ENCODE results near the gene CCDC9.
A peak's percentile ranks its signal among the peaks of the same experiment; 100 is the strongest.

CCDC9 gene

GRCh38 chr19:47255879-47256692 lies at the start of gene CCDC9:
CCDC9 (plus strand) TSS chr19:47256525; CDS start chr19:47258401, 1,876 bp downstream.
- DNase-seq = peak; percentile 97

- DNase-seq = no peak
Observed at GRCh38 chr19:47209319-47210179, 46.8 kb upstream of the CCDC9 start.

- no peak for DNase-seq
Observed at GRCh38 chr19:47210180-47210490, 46.2 kb upstream of the CCDC9 start.

GRCh38 chr19:47210689-47211316 lies 45.5 kb upstream of the CCDC9 start:
- peak; percentile 45 for DNase-seq

- no peak for DNase-seq
Observed at GRCh38 chr19:47215581-47215980, 40.7 kb upstream of the CCDC9 start.

- DNase-seq = no peak
Observed at GRCh38 chr19:47221080-47221841, 35.1 kb upstream of the CCDC9 start.

GRCh38 chr19:47221890-47222289 lies 34.4 kb upstream of the CCDC9 start:
- DNase-seq = no peak

GRCh38 chr19:47225746-47226425 lies 30.4 kb upstream of the CCDC9 start:
- peak; percentile 78 for DNase-seq

GRCh38 chr19:47226426-47227351 lies 29.6 kb upstream of the CCDC9 start:
- peak; percentile 58 for DNase-seq

GRCh38 chr19:47227352-47228167 lies 28.8 kb upstream of the CCDC9 start:
- peak; percentile 72 for DNase-seq

GRCh38 chr19:47228168-47228936 lies 28.0 kb upstream of the CCDC9 start:
- no peak for DNase-seq

GRCh38 chr19:47228937-47229675 lies 27.2 kb upstream of the CCDC9 start:
- DNase-seq = peak; percentile 5

- DNase-seq = no peak
Observed at GRCh38 chr19:47229676-47230053, 26.7 kb upstream of the CCDC9 start.

- peak; percentile 35 for DNase-seq
Observed at GRCh38 chr19:47230054-47230920, 26.0 kb upstream of the CCDC9 start.

- no peak for DNase-seq
Observed at GRCh38 chr19:47230921-47231214, 25.5 kb upstream of the CCDC9 start, which contains the start of gene BBC3. BBC3 (minus strand) TSS chr19:47231199; CDS start chr19:47228431, 2,768 bp downstream.

GRCh38 chr19:47231215-47232054 lies 24.9 kb upstream of the CCDC9 start:
- DNase-seq = peak; percentile 85
